SK-N-SH (cell line): ENCODE results near the gene SWI5. TPM values are rescaled to one million over a fixed set of nuclear protein-coding genes. Genes with fewer than 3 reads are reported as not detected.

Experiments
- CTCF ChIA-PET: fragments of 300-600, 350-600 bp; formaldehyde crosslinking; extraction: SDS; loops from one replicate; lab custom pipeline; 2021; lab: Yijun Ruan, JAX
- POLR2A ChIA-PET: fragments of 350-600 bp; sonication (Branson Sonifier 250); formaldehyde crosslinking; extraction: SDS; loops from one replicate; lab custom pipeline; 2020; ENCODE audit warnings: antibody characterized with exemption, inconsistent platforms; lab: Yijun Ruan, JAX
- DNase-seq: peaks from one replicate; pipeline ENCODE4 v3.0.0; 2012
- H2AFZ ChIP-seq: fragments of 200-600 bp; sonication (generic); 2 replicates; pipeline ENCODE4 v1.8.1; 2016; ENCODE audit warnings: antibody characterized with exemption, mild to moderate bottlenecking, low read depth
- H3F3A ChIP-seq: fragments of 200-600 bp; sonication (generic); replicated peaks from 2 replicates; pipeline ENCODE3; 2016; ENCODE audit warnings: antibody characterized with exemption, mild to moderate bottlenecking; ENCODE audit not compliant: insufficient read depth
- H3K27ac ChIP-seq, 2 experiments: fragments of 200-500 bp in 1 of 2; fragments of 200-600 bp in 1 of 2; sonication (Bioruptor generic) in 1 of 2; sonication (generic), shearing (Covaris generic) in 1 of 2; 2 replicates each; pipeline versions ENCODE4 v1.5.1 to v1.6.1; 2014 to 2016; ENCODE audit warnings: low read depth in 2 of 2, inconsistent platforms in 1 of 2, low read length in 1 of 2, mild to moderate bottlenecking in 1 of 2, mixed read lengths in 1 of 2
- H3K27me3 ChIP-seq: fragments of 200-600 bp; sonication (generic), shearing (Covaris generic); 2 replicates; pipeline ENCODE4 v1.6.1; 2016; ENCODE audit warnings: mixed run types; ENCODE audit not compliant: insufficient read depth
- H3K36me3 ChIP-seq, 2 experiments: fragments of 200-500 bp in 1 of 2; fragments of 200-600 bp in 1 of 2; sonication (Bioruptor generic) in 1 of 2; sonication (generic) in 1 of 2; replicated peaks in 1 of 2; 2 replicates each; pipeline versions ENCODE3 to v1.5.1; 2014 to 2016; ENCODE audit warnings: low read length in 1 of 2, mild to moderate bottlenecking in 1 of 2; ENCODE audit not compliant: insufficient read depth in 2 of 2, control insufficient read depth in 1 of 2
- H3K4me1 ChIP-seq, 2 experiments: fragments of 200-500 bp in 1 of 2; fragments of 200-600 bp in 1 of 2; sonication (Bioruptor generic) in 1 of 2; sonication (generic), shearing (Covaris generic) in 1 of 2; 2 replicates each; pipeline versions ENCODE4 v1.5.1 to v1.6.1; 2014 to 2016; ENCODE audit warnings: low read depth in 1 of 2, low read length in 1 of 2, mixed run types in 1 of 2; ENCODE audit not compliant: insufficient read depth in 2 of 2, control insufficient read depth in 1 of 2
- H3K4me2 ChIP-seq: fragments of 200-600 bp; sonication (generic), shearing (Covaris generic); 2 replicates; pipeline ENCODE4 v1.6.1; 2017; ENCODE audit warnings: mixed run types
- H3K4me3 ChIP-seq, 2 experiments: fragments of 200-500 bp in 1 of 2; fragments of 200-600 bp in 1 of 2; sonication (Bioruptor generic) in 1 of 2; sonication (generic), shearing (Covaris generic) in 1 of 2; 2 replicates each; pipeline versions ENCODE4 v1.5.1 to v1.8.1; 2014 to 2016; ENCODE audit warnings: low read depth in 2 of 2, inconsistent platforms in 1 of 2, low read length in 1 of 2, mild to moderate bottlenecking in 1 of 2, mixed read lengths in 1 of 2, moderate library complexity in 1 of 2
- H3K79me2 ChIP-seq: fragments of 200-600 bp; sonication (generic); 2 replicates; pipeline ENCODE4 v1.8.1; 2017; ENCODE audit warnings: mild to moderate bottlenecking; ENCODE audit not compliant: insufficient read depth
- H3K9ac ChIP-seq: fragments of 200-600 bp; sonication (generic); 2 replicates; pipeline ENCODE4 v1.6.1; 2017; ENCODE audit warnings: mixed run types
- H3K9me2 ChIP-seq: fragments of 200-600 bp; sonication (generic); 2 replicates; pipeline ENCODE4 v1.6.1; 2017; ENCODE audit warnings: mixed run types
- H3K9me3 ChIP-seq: fragments of 200-600 bp; sonication (generic); 2 replicates; pipeline ENCODE4 v1.6.1; 2017; ENCODE audit warnings: mixed run types, mild to moderate bottlenecking, moderate library complexity
- H4K20me1 ChIP-seq: fragments of 200-600 bp; sonication (generic); 2 replicates; pipeline ENCODE4 v1.6.1; 2017; ENCODE audit warnings: mild to moderate bottlenecking, mixed run types; ENCODE audit not compliant: insufficient read depth
- FOSL2 ChIP-seq: IDR thresholded peaks from 2 replicates; pipeline ENCODE4 v1.4.0; 2012; ENCODE audit warnings: low read depth, mild to moderate bottlenecking, moderate library complexity, borderline replicate concordance
- FOXJ3 ChIP-seq: sonication (generic); formaldehyde crosslinking; IDR thresholded peaks from 2 replicates; pipeline ENCODE4 v1.5.1; 2020; ENCODE audit warnings: mild to moderate bottlenecking, missing genetic modification reagents
- FOXM1 ChIP-seq: IDR thresholded peaks from 2 replicates; pipeline ENCODE4 v1.4.0; 2012; ENCODE audit warnings: low read depth, mild to moderate bottlenecking
- GATA2 ChIP-seq: sonication (generic); formaldehyde crosslinking; IDR thresholded peaks from 2 replicates; pipeline ENCODE4 v1.5.0; 2020; ENCODE audit warnings: mild to moderate bottlenecking, missing genetic modification reagents
- IRF3 ChIP-seq: fragments of 150-350 bp; IDR thresholded peaks from 2 replicates; pipeline ENCODE4 v1.6.1; 2016; ENCODE audit warnings: mild to moderate bottlenecking, low read depth, low read length
- MAX ChIP-seq: IDR thresholded peaks from 2 replicates; pipeline ENCODE4 v1.4.0; 2012; ENCODE audit warnings: low read depth
- NFIC ChIP-seq: IDR thresholded peaks from 2 replicates; pipeline ENCODE4 v1.4.0; 2012; ENCODE audit warnings: borderline replicate concordance
- NRF1 ChIP-seq: IDR thresholded peaks from 2 replicates; pipeline ENCODE4 v1.6.1; 2012; ENCODE audit warnings: low read depth, mild to moderate bottlenecking, low read length
- POLR2AphosphoS5 ChIP-seq: IDR thresholded peaks from 2 replicates; pipeline ENCODE4 v1.6.1; 2012; ENCODE audit warnings: low read depth, low read length
- RCOR1 ChIP-seq: fragments of 150-350 bp; IDR thresholded peaks from 2 replicates; pipeline ENCODE4 v1.6.1; 2017; ENCODE audit warnings: antibody characterized with exemption, low read length
- RFX5 ChIP-seq: IDR thresholded peaks from 2 replicates; pipeline ENCODE4 v1.6.1; 2012; ENCODE audit warnings: mild to moderate bottlenecking, improper control_type of control experiment, low read length
- RXRA ChIP-seq: IDR thresholded peaks from 2 replicates; pipeline ENCODE4 v1.4.0; 2012; ENCODE audit warnings: low read depth, mild to moderate bottlenecking, borderline replicate concordance
- SIN3A ChIP-seq: IDR thresholded peaks from 2 replicates; pipeline ENCODE4 v1.6.1; 2012; ENCODE audit warnings: low read depth, mild to moderate bottlenecking, low read length, moderate library complexity, borderline replicate concordance
- YY1 ChIP-seq: IDR thresholded peaks from 2 replicates; pipeline ENCODE4 v1.4.0; 2012; ENCODE audit warnings: low read depth, mild to moderate bottlenecking
- ZBTB33 ChIP-seq: IDR thresholded peaks from 2 replicates; pipeline ENCODE4 v1.4.0; 2012; ENCODE audit warnings: low read depth, borderline replicate concordance
- WGBS: methylation state at CpG from one replicate; pipeline ENCODE4 v1.1.6; 2017; ENCODE audit warnings: low lambda C conversion rate; 5-methylcytosine and 5-hydroxymethylcytosine counted together
- polyA plus RNA-seq, 3 experiments: library from polyadenylated mRNA; depleted of rRNA; stranded (reverse); fragments of >200 nt; gene quantifications; 2 replicates each; pipeline ENCODE4 v1.2.3, GENCODE V29; 2012

Gene SWI5
- polyA plus RNA-seq, 1 of the 3 experiments (the other 2 are of a cell fraction), result 84.1 TPM

GRCh38 chr9:128242828-128243214 is 33.3 kb upstream of the SWI5 start:
- H2AFZ ChIP-seq, result no peak overlapping the region
- H3K9me3 ChIP-seq, result no peaks in the 10 kb centered on the region
- no peak overlapping the region for H3K9ac ChIP-seq
- no peak overlapping the region for H3K4me2 ChIP-seq
- H3K79me2 ChIP-seq, result no peaks in the 10 kb centered on the region
- H4K20me1 ChIP-seq, result no peaks in the 10 kb centered on the region
- WGBS, result 39% methylated on average over 3 of the region's 7 CpGs
- peak overlapping the region in 1 of 2 experiments; percentile 95; a peak in 2 of 4 replicates for H3K27ac ChIP-seq
- no peaks in the 10 kb centered on the region for H3K9me2 ChIP-seq
- H3F3A ChIP-seq, result no peaks in the 10 kb centered on the region
- no peaks in the 10 kb centered on the region for H3K27me3 ChIP-seq
- H3K36me3 ChIP-seq, result peaks cover 7 to 11% of the 10 kb centered on the region in 2 experiments
- POLR2A ChIA-PET, result no interaction called here
- TF ChIP-seq YY1 (no peak), POLR2AphosphoS5 (no peak), FOXM1 (no peak), GATA2 (CRISPR knock-in tag) (no peak), NRF1 (no peak), SIN3A (no peak), IRF3 (no peak), ZBTB33 (no peak), MAX (no peak), FOSL2 (no peak), FOXJ3 (no peak), RCOR1 (no peak), RFX5 (no peak), NFIC (no peak), RXRA (no peak)
- no peak overlapping the region for H3K4me3 ChIP-seq
- peaks cover 21 to 39% of the 10 kb centered on the region in 2 experiments for H3K4me1 ChIP-seq
- no peak for DNase-seq
- CTCF ChIA-PET, result interaction anchor here (0.8 to 3.4 kb wide), 3 partner anchors 13 to 43 kb away, joined by 3 to 13 read pairs (median 3); no protein-coding TSS in a partner anchor
